ENCODE data around the gene ITGA4. TPM values are rescaled to one million over a fixed set of nuclear protein-coding genes. Genes with fewer than 3 reads are reported as not detected.

The ITGA4 gene
- total RNA-seq, 1 experiment from 2014 or later = 4.6 TPM

DNA sequence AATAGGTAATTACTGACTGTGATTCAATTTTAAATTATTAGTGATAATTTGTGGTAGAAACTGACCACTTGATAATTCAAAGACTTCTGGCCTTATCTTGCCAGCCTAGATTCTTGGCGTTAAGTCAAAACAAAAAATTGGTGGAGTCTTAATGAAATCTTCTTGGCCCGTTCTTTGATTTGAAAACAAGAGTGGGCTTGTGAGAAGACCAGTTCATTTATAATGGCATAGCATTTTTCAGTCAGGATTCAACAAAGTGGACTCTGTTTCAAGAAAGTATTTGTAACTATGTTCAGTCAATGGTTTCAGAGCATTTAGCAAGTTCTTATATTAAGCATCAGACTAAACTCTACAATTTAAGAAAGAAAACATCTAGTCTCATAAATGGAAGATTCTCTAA lies 26.0 kb downstream of the ITGA4 start:
- no peak for TF ChIP-seq EZH2 (IDR thresholded peaks at IDR 0.05; ENCODE audit: borderline replicate concordance, low read depth, low read length, poor library complexity, severe bottlenecking)
- TF ChIP-seq, protein P1, sequence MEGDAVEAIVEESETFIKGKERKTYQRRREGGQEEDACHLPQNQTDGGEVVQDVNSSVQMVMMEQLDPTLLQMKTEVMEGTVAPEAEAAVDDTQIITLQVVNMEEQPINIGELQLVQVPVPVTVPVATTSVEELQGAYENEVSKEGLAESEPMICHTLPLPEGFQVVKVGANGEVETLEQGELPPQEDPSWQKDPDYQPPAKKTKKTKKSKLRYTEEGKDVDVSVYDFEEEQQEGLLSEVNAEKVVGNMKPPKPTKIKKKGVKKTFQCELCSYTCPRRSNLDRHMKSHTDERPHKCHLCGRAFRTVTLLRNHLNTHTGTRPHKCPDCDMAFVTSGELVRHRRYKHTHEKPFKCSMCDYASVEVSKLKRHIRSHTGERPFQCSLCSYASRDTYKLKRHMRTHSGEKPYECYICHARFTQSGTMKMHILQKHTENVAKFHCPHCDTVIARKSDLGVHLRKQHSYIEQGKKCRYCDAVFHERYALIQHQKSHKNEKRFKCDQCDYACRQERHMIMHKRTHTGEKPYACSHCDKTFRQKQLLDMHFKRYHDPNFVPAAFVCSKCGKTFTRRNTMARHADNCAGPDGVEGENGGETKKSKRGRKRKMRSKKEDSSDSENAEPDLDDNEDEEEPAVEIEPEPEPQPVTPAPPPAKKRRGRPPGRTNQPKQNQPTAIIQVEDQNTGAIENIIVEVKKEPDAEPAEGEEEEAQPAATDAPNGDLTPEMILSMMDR (conservative IDR thresholded peaks at IDR 0.05; ENCODE audit: low read depth, low read length) = no peak
- no peak overlapping the region for H3K27ac ChIP-seq (ENCODE audit: low read depth, low read length, poor library complexity, severe bottlenecking)
- no peaks in the 10 kb centered on the region for H3K9me3 ChIP-seq (ENCODE audit: low read depth, low read length, poor library complexity, severe bottlenecking)
- no peak overlapping the region for H3K4me3 ChIP-seq (ENCODE audit: low read depth, low read length, poor library complexity, severe bottlenecking)
- ChIA-PET POLR2A (ENCODE audit: low non-redundant PET) (no interaction called here), CTCF (no interaction called here)
- no peaks in the 10 kb centered on the region for H3K27me3 ChIP-seq (replicated peaks; ENCODE audit: insufficient read depth, low read depth, low read length, poor library complexity)
- DNase-seq (ENCODE audit: low spot score) = no peak
- no peaks in the 10 kb centered on the region for H3K4me1 ChIP-seq (ENCODE audit: insufficient read depth, low read length, poor library complexity, severe bottlenecking)
- H3K36me3 ChIP-seq (ENCODE audit: insufficient read depth, low read length, poor library complexity, severe bottlenecking) = no peaks in the 10 kb centered on the region
- intact Hi-C loops (cut with micrococcal nuclease; ENCODE audit: unreplicated experiment) = no loop called here
- no TSS peak for BruUV-seq (replicated peaks)

DNA sequence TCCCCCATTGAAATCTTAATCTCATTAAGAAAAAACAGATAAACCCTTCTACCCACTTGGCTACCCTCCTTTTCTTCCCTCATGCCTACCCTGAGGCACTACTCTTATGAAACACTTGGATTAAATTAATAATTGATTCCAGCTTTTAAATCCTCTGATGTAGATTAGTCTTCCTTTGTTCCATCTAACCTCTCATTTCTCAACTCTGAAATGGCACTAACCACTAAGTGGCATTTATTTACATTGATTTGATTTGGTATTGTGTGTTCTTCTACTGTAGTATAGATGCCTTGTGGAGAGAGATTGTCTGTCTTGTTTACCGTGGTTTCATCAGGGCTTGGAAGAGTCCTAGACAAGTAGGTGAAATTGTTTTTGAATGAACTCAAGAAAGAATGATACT lies 26.7 kb downstream of the ITGA4 start:
- H3K27ac ChIP-seq (ENCODE audit: low read depth, low read length, poor library complexity, severe bottlenecking) = no peak overlapping the region
- BruUV-seq (replicated peaks) = no TSS peak
- CTCF ChIA-PET = no interaction called here
- intact Hi-C loops (cut with micrococcal nuclease; ENCODE audit: unreplicated experiment) = no loop called here
- no peaks in the 10 kb centered on the region for H3K9me3 ChIP-seq (ENCODE audit: low read depth, low read length, poor library complexity, severe bottlenecking)
- no peaks in the 10 kb centered on the region for H3K36me3 ChIP-seq (ENCODE audit: insufficient read depth, low read length, poor library complexity, severe bottlenecking)
- H3K4me1 ChIP-seq (ENCODE audit: insufficient read depth, low read length, poor library complexity, severe bottlenecking) = no peaks in the 10 kb centered on the region
- POLR2A ChIA-PET (ENCODE audit: low non-redundant PET) = no interaction called here
- no peak overlapping the region for H3K4me3 ChIP-seq (ENCODE audit: low read depth, low read length, poor library complexity, severe bottlenecking)
- peak; percentile 28 for DNase-seq (ENCODE audit: low spot score)
- no peaks in the 10 kb centered on the region for H3K27me3 ChIP-seq (replicated peaks; ENCODE audit: insufficient read depth, low read depth, low read length, poor library complexity)
- TF ChIP-seq, protein P1 (conservative IDR thresholded peaks at IDR 0.05; ENCODE audit: low read depth, low read length) = no peak
- TF ChIP-seq EZH2 (IDR thresholded peaks at IDR 0.05; ENCODE audit: borderline replicate concordance, low read depth, low read length, poor library complexity, severe bottlenecking) = no peak

DNA sequence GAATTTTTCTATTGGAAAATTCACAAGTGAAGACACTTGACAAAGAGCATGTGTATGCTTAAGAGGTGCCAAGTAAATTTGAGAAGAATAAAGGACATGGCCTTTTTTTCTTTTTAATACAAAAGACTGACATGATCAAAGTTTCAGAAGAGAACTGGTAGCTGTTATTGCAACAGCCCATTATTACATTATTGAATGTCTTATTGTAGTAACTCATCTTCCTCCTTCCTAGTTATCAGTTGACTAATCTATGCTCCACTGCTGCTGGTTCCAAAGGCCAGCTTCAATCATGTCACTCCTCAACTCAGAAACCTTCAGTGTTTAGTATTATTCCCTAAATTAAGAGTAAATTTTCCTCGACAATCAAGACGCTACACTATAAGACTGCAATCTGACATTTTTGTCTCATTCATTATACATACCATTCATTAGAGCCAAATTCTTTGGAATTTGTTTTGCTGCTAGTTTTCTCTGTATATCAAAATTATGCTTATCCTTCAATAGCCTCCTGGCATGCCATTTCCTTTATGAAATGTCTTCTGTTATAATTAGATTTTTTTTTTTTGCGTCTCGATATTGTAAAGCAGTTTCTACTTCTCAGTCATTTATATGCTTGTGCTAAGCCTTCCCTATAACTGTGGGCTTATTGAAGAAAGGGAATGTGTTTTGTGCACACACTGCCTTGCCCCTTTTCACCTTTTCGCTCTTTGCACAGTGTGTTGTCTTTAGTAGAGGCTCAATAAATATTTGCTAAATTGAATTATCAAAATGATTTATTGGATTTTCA lies 27.9 kb downstream of the ITGA4 start:
- no peak overlapping the region for H3K27ac ChIP-seq (ENCODE audit: low read depth, low read length, poor library complexity, severe bottlenecking)
- POLR2A ChIA-PET (ENCODE audit: low non-redundant PET) = no interaction called here
- no peaks in the 10 kb centered on the region for H3K4me1 ChIP-seq (ENCODE audit: insufficient read depth, low read length, poor library complexity, severe bottlenecking)
- no peaks in the 10 kb centered on the region for H3K9me3 ChIP-seq (ENCODE audit: low read depth, low read length, poor library complexity, severe bottlenecking)
- TF ChIP-seq, protein P1 (conservative IDR thresholded peaks at IDR 0.05; ENCODE audit: low read depth, low read length) = no peak
- TF ChIP-seq EZH2 (IDR thresholded peaks at IDR 0.05; ENCODE audit: borderline replicate concordance, low read depth, low read length, poor library complexity, severe bottlenecking) = no peak
- H3K27me3 ChIP-seq (replicated peaks; ENCODE audit: insufficient read depth, low read depth, low read length, poor library complexity) = no peaks in the 10 kb centered on the region
- H3K4me3 ChIP-seq (ENCODE audit: low read depth, low read length, poor library complexity, severe bottlenecking) = no peak overlapping the region
- H3K36me3 ChIP-seq (ENCODE audit: insufficient read depth, low read length, poor library complexity, severe bottlenecking) = no peaks in the 10 kb centered on the region
- CTCF ChIA-PET = no interaction called here
- intact Hi-C loops (cut with micrococcal nuclease; ENCODE audit: unreplicated experiment) = no loop called here
- BruUV-seq (replicated peaks) = no TSS peak
- DNase-seq (ENCODE audit: low spot score) = peak; percentile 7

Data from A673 (cell line).